Tibial artery (tissue), 4 donors: ENCODE results near the gene VPS13D.

Experiments
- DNase-seq, 2 donors: peaks; one replicate each; pipeline ENCODE4 v3.0.0-alpha.2; 2019
- H3K27ac ChIP-seq, 2 donors: fragments of 200-600 bp; sonication (generic) in 1 of 2; 1 replicate in 1 of 2; 2 replicates in 1 of 2; pipeline ENCODE4 v1.5.1; 2018 to 2019; ENCODE audit warnings: mild to moderate bottlenecking in 1 of 2
- H3K27me3 ChIP-seq, 2 donors: fragments of 200-600 bp; sonication (generic) in 1 of 2; one replicate each; pipeline versions ENCODE4 v1.5.1 to v1.6.0; 2016 to 2019
- H3K36me3 ChIP-seq, 3 donors: fragments of 200-600 bp; sonication (generic) in 2 of 3; one replicate each; pipeline ENCODE4 v1.5.1; 2016 to 2019; ENCODE audit warnings: mild to moderate bottlenecking in 2 of 3
- H3K4me1 ChIP-seq, 4 donors: fragments of 200-600 bp; sonication (generic) in 2 of 4; 1 replicate in 3 of 4; 2 replicates in 1 of 4; pipeline ENCODE4 v1.5.1; 2016 to 2019
- H3K4me3 ChIP-seq, 2 donors: fragments of 200-600 bp; sonication (generic) in 1 of 2; 1 replicate in 1 of 2; 2 replicates in 1 of 2; pipeline ENCODE4 v1.5.1; 2018 to 2019; ENCODE audit warnings: mild to moderate bottlenecking in 2 of 2
- H3K9me3 ChIP-seq, 3 donors: fragments of 200-600 bp; sonication (generic) in 1 of 3; one replicate each; pipeline ENCODE4 v1.5.1; 2016 to 2019
- intact Hi-C: fragments of 100-400 bp; cut with DNase I; formaldehyde crosslinking; loops from one replicate; pipeline ENCODE4 v1.15.0; 2023; ENCODE audit warnings: low total_unique reads
- TF ChIP-seq, protein P1 (sequence below), 2 experiments: fragments of 200-600 bp in 1 of 2; fragments of 450-650 bp in 1 of 2; IDR thresholded peaks; one replicate each; pipeline ENCODE4 v1.5.1; 2017 to 2019; ENCODE audit warnings: antibody characterized with exemption in 2 of 2, mild to moderate bottlenecking in 1 of 2, moderate library complexity in 1 of 2

VPS13D gene

GRCh38 chr1:12437629-12438028 is 207.8 kb downstream of the VPS13D start:
- Histone ChIP-seq H3K27me3 (no peaks in the 10 kb centered on the region), H3K4me1 (peaks cover 0 to 71% (median 51%) of the 10 kb centered on the region in 4 donors), H3K36me3 (peaks cover 0 to 10% (median 5%) of the 10 kb centered on the region in 3 donors), H3K27ac (peak overlapping the region in 1 of 2 donors; percentile 40), H3K9me3 (no peaks in the 10 kb centered on the region), H3K4me3 (no peak overlapping the region)
- intact Hi-C loops: no loop called here
- TF ChIP-seq, protein P1, sequence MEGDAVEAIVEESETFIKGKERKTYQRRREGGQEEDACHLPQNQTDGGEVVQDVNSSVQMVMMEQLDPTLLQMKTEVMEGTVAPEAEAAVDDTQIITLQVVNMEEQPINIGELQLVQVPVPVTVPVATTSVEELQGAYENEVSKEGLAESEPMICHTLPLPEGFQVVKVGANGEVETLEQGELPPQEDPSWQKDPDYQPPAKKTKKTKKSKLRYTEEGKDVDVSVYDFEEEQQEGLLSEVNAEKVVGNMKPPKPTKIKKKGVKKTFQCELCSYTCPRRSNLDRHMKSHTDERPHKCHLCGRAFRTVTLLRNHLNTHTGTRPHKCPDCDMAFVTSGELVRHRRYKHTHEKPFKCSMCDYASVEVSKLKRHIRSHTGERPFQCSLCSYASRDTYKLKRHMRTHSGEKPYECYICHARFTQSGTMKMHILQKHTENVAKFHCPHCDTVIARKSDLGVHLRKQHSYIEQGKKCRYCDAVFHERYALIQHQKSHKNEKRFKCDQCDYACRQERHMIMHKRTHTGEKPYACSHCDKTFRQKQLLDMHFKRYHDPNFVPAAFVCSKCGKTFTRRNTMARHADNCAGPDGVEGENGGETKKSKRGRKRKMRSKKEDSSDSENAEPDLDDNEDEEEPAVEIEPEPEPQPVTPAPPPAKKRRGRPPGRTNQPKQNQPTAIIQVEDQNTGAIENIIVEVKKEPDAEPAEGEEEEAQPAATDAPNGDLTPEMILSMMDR (IDR thresholded peaks at IDR 0.05): no peak
- no peak for DNase-seq

DNA sequence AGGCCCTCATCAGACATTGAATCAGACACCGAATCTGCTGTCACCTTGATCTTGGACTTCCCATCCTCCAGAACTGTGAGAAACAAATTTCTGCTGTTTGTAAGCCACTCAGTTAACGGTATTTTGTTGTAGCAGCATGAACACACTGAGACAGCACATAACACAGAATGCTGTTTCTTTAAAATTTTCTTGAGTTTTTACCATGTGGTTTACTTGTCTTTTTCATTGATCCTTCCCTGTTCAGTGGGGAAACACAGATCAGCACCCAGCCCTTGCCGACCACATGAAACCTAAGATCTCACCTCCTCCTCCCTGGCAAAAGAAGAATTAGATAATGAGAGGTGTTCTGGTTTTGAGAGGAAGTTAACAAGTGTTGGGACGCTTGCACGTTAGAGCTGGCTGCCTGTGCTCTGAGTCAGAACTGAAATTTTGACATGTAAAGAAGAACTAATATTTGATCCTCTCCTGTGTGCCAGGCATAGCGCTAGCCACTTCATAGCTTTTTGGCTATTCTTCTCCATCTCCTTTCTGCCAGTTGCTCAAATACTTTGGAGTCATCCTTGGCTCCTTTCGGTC is 208.6 kb downstream of the VPS13D start:
- Histone ChIP-seq H3K27ac (peak overlapping the region; percentile 14 to 40), H3K9me3 (no peaks in the 10 kb centered on the region), H3K4me1 (peaks cover 0 to 68% (median 43%) of the 10 kb centered on the region in 4 donors), H3K36me3 (peaks cover 0 to 10% (median 5%) of the 10 kb centered on the region in 3 donors), H3K27me3 (no peaks in the 10 kb centered on the region), H3K4me3 (no peak overlapping the region)
- intact Hi-C loops: no loop called here
- DNase-seq: no peak
- TF ChIP-seq, protein P1 (IDR thresholded peaks at IDR 0.05): no peak

DNA sequence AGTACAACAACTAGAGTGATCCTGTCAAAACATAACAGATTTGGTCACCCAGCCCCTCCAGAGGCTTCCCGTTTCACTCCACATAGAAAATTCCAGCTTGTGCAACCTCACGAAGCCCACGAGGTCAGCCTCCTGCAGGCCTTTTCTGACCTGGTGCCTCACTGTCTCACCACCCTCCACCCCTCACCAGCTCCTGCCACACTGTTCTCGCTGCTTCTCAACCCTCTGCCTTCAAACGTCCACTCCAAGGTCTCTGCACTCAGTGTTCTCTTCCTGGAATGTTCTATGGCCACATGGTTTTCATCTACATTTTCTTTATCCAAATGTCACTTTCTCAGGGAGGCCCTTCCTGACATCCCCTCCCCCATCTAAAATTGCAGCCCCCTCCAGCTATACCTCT is 209.2 kb downstream of the VPS13D start:
- intact Hi-C loops: no loop called here
- Histone ChIP-seq H3K4me1 (peaks cover 0 to 67% (median 40%) of the 10 kb centered on the region in 4 donors), H3K9me3 (no peaks in the 10 kb centered on the region), H3K27ac (peak overlapping the region; percentile 14 to 40), H3K27me3 (no peaks in the 10 kb centered on the region), H3K36me3 (peaks cover 0 to 10% (median 5%) of the 10 kb centered on the region in 3 donors), H3K4me3 (no peak overlapping the region)
- DNase-seq: no peak
- TF ChIP-seq, protein P1 (IDR thresholded peaks at IDR 0.05): no peak

GRCh38 chr1:12441414-12442105 is 211.7 kb downstream of the VPS13D start:
- no peaks in the 10 kb centered on the region for H3K9me3 ChIP-seq
- H3K4me1 ChIP-seq: peaks cover 0 to 67% (median 29%) of the 10 kb centered on the region in 4 donors
- peaks cover 0 to 10% (median 5%) of the 10 kb centered on the region in 3 donors for H3K36me3 ChIP-seq
- no peak overlapping the region for H3K27ac ChIP-seq
- TF ChIP-seq, protein P1 (IDR thresholded peaks at IDR 0.05): no peak
- intact Hi-C loops: no loop called here
- H3K4me3 ChIP-seq: no peak overlapping the region
- no peak for DNase-seq
- no peaks in the 10 kb centered on the region for H3K27me3 ChIP-seq

DNA sequence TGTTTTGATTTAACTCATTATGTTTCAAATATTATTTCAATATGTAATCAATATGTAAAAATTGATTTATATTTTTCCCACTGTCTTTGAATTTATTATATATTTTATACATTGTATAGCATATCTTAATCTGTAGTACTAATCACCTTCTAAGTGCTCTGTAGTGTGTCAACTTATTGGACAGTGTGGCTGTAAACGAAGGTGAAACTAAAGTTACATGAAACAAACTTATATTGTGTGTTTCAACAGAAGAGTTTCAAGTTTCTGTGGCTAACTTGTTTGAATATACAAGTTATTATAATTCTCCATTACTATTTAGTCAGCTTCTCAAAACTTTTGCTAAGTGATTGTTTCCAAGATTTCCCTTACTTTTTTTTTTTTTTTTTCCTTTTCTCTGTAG is 212.4 kb downstream of the VPS13D start:
- DNase-seq: no peak
- Histone ChIP-seq H3K27ac (peak overlapping the region in 1 of 2 donors; percentile 86), H3K27me3 (no peaks in the 10 kb centered on the region), H3K4me3 (no peak overlapping the region), H3K4me1 (peaks cover 0 to 67% (median 30%) of the 10 kb centered on the region in 4 donors), H3K9me3 (no peaks in the 10 kb centered on the region), H3K36me3 (peaks cover 0 to 10% (median 5%) of the 10 kb centered on the region in 3 donors)
- intact Hi-C loops: no loop called here
- TF ChIP-seq, protein P1 (IDR thresholded peaks at IDR 0.05): no peak
